Progenitor cell of endocrine pancreas (in vitro differentiated cells): ENCODE measurements around the gene FUZ. TPM values are rescaled to one million over a fixed set of nuclear protein-coding genes. Genes with fewer than 3 reads are reported as not detected.

Experiments used
- DNase-seq: peaks from one replicate; pipeline ENCODE4 v3.0.0; 2021; ENCODE audit warnings: low spot score; ENCODE audit not compliant: unreplicated experiment
- H3K27ac Mint-ChIP-seq: 2 replicates; pipeline ENCODE4 v1.8.0; 2021; ENCODE audit warnings: mild to moderate bottlenecking, moderate library complexity, mixed read lengths
- H3K27me3 Mint-ChIP-seq: 2 replicates; pipeline ENCODE4 v1.8.0; 2021; ENCODE audit warnings: mixed read lengths
- H3K36me3 Mint-ChIP-seq: 2 replicates; pipeline ENCODE4 v1.8.0; 2022; ENCODE audit warnings: mixed read lengths; ENCODE audit not compliant: insufficient read depth
- H3K4me1 Mint-ChIP-seq: 2 replicates; pipeline ENCODE4 v1.8.0; 2021; ENCODE audit warnings: low read depth, mixed read lengths
- H3K4me3 Mint-ChIP-seq: 2 replicates; pipeline ENCODE4 v1.8.0; 2021; ENCODE audit warnings: low read depth, mild to moderate bottlenecking, moderate library complexity, mixed read lengths
- H3K9me3 Mint-ChIP-seq: 2 replicates; pipeline ENCODE4 v1.8.0; 2021; ENCODE audit warnings: low read depth, mixed read lengths
- total RNA-seq: library from RNA; stranded (reverse); gene quantifications from 2 replicates; pipeline ENCODE4 v1.2.1, GENCODE V29; 2021
- TF ChIP-seq, protein P1 (sequence below): fragments of 200-600 bp; sonication (generic); IDR thresholded peaks from one replicate; pipeline ENCODE4 v1.5.0; 2021; ENCODE audit warnings: antibody characterized with exemption, mild to moderate bottlenecking; ENCODE audit not compliant: unreplicated experiment

FUZ gene
- total RNA-seq, 1 donor from 2014 or later, result 40.0 TPM

GRCh38 chr19:49849433-49850220, 36.5 kb upstream of the FUZ start:
- Mint-ChIP-seq H3K4me3 (peak overlapping the region; percentile 87), H3K27ac (peak overlapping the region; percentile 98), H3K4me1 (peaks cover 28% of the 10 kb centered on the region), H3K36me3 (peaks cover 19% of the 10 kb centered on the region), H3K27me3 (no peaks in the 10 kb centered on the region), H3K9me3 (peaks cover 6% of the 10 kb centered on the region)
- no peak for DNase-seq
- TF ChIP-seq, protein P1, sequence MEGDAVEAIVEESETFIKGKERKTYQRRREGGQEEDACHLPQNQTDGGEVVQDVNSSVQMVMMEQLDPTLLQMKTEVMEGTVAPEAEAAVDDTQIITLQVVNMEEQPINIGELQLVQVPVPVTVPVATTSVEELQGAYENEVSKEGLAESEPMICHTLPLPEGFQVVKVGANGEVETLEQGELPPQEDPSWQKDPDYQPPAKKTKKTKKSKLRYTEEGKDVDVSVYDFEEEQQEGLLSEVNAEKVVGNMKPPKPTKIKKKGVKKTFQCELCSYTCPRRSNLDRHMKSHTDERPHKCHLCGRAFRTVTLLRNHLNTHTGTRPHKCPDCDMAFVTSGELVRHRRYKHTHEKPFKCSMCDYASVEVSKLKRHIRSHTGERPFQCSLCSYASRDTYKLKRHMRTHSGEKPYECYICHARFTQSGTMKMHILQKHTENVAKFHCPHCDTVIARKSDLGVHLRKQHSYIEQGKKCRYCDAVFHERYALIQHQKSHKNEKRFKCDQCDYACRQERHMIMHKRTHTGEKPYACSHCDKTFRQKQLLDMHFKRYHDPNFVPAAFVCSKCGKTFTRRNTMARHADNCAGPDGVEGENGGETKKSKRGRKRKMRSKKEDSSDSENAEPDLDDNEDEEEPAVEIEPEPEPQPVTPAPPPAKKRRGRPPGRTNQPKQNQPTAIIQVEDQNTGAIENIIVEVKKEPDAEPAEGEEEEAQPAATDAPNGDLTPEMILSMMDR, result no peak

GRCh38 chr19:49848938-49849337, 35.8 kb upstream of the FUZ start:
- no peaks in the 10 kb centered on the region for H3K27me3 Mint-ChIP-seq

DNA sequence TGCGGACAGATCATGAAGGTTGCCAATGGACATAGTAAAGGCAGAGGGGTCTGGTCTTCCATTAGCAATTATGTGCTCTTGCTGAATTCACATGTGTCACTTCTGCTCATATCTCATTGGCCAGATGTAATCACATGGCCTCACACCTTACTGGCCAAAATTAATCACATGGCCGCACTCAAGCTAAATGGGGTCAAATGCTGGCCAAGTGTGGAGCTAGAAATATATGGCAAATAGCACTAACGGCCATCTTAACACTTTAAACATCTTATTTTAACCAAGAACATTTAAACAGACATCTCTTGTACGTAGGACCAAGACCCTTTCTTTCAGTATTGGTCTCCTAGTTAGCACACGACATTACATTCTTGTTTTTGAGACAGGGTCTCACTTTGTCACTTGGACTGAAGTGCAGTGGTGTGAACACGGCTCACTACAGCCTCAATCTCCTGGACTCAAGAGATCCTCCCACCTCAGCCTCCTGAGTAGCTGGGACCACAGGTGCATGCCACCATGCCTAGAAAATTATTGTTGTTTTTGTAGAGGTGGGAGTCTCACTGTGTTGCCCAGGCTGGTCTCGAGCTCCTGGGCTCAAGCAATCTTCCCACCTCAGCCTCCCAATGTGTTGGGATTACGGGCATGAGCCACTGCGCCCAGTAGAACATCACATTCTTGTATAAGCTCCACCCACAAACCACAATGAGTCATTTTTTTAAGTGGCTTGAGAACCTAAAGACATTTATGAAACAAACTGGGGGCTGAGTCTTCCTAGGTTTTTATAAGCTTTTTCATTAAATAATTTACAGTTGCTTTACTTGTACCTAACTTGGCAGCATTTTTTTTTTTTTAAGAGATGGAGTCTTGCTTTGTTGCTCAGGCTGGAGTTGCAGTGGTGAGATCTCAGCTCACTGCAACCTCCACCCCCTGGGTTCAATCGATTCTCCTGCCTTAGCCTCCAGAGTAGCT, 34.9 kb upstream of the FUZ start:
- H3K36me3 Mint-ChIP-seq, result peaks cover 19% of the 10 kb centered on the region
- H3K27me3 Mint-ChIP-seq, result no peaks in the 10 kb centered on the region
- DNase-seq, result no peak
- H3K9me3 Mint-ChIP-seq, result peaks cover 6% of the 10 kb centered on the region
- no peak overlapping the region for H3K4me3 Mint-ChIP-seq
- H3K27ac Mint-ChIP-seq, result peak overlapping the region; percentile 20
- peaks cover 23% of the 10 kb centered on the region for H3K4me1 Mint-ChIP-seq
- TF ChIP-seq, protein P1, result no peak

More at GRCh38 chr19:49848938-49849337, 35.8 kb upstream of the FUZ start:
- peaks cover 28% of the 10 kb centered on the region for H3K4me1 Mint-ChIP-seq
- peaks cover 6% of the 10 kb centered on the region for H3K9me3 Mint-ChIP-seq
- TF ChIP-seq, protein P1, result no peak
- H3K4me3 Mint-ChIP-seq, result peak overlapping the region; percentile 33
- no peak overlapping the region for H3K27ac Mint-ChIP-seq
- DNase-seq, result no peak
- peaks cover 19% of the 10 kb centered on the region for H3K36me3 Mint-ChIP-seq

- H3K9me3 Mint-ChIP-seq, result peaks cover 6% of the 10 kb centered on the region
- no peak overlapping the region for H3K4me3 Mint-ChIP-seq
- TF ChIP-seq, protein P1, result no peak
- H3K27ac Mint-ChIP-seq, result peak overlapping the region; percentile 79
- H3K36me3 Mint-ChIP-seq, result peaks cover 17% of the 10 kb centered on the region
- no peaks in the 10 kb centered on the region for H3K27me3 Mint-ChIP-seq
- DNase-seq, result no peak
- H3K4me1 Mint-ChIP-seq, result peaks cover 13% of the 10 kb centered on the region
Observed at GRCh38 chr19:49846408-49846807, 33.3 kb upstream of the FUZ start.

DNA sequence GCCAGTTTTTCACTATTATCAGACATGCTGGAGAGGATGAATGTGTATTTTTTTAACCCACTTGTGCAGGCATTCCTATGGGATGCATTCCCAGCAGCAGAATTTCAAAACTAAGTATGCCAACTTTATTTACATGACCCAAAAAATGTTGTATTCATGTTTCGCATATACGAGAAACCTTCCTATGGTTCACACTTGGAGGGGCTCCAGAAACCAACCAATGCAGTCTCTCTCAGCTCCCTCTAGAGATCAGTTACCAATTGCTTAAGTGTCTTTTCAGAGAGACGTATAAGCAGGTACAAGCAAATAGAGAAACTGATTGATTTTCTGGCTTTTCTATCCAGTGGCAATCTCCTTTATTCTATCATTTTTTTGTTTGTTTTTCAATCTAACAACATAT, 32.3 kb upstream of the FUZ start:
- Mint-ChIP-seq H3K27me3 (no peaks in the 10 kb centered on the region), H3K36me3 (peaks cover 20% of the 10 kb centered on the region), H3K4me3 (no peak overlapping the region), H3K9me3 (peaks cover 6% of the 10 kb centered on the region), H3K4me1 (peaks cover 13% of the 10 kb centered on the region), H3K27ac (no peak overlapping the region)
- DNase-seq, result no peak
- TF ChIP-seq, protein P1, result no peak
